ENCODE data around the gene TCF4. TPM values are rescaled to one million over a fixed set of nuclear protein-coding genes. Genes with fewer than 3 reads are reported as not detected.

Gene TCF4
- total RNA-seq, 1 experiment from 2014 or later: 2.3 TPM

DNA sequence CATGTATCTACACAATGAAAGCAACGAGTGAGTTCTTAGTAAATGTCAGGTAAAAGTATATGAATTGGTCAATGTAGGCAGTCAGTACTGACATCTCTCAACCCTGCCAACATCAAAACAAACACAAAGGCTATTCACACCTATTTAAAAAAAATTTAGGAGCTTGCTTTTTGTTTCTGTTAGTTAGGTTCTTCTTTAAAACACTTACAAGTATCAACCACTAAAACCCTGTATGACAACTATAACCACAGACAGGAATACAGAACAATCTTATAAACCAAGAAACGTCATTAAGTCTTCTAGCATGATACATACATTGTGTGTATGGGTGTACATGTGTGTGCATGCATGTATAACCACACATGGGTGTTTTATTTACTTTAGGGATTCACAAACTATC lies 131.0 kb downstream of the TCF4 start:
- ChIA-PET CTCF (no interaction called here), POLR2A (no interaction called here)
- Histone ChIP-seq H3K9me3 (ENCODE audit: control insufficient read depth, insufficient read depth, low read depth, low read length) (no peaks in the 10 kb centered on the region), H3K36me3 (ENCODE audit: control insufficient read depth, insufficient read depth, low read length) (no peaks in the 10 kb centered on the region), H3K4me1 (ENCODE audit: control insufficient read depth, insufficient read depth, low read length) (no peaks in the 10 kb centered on the region), H3K27ac (ENCODE audit: low read length) (no peak overlapping the region), H3K27me3 (ENCODE audit: control insufficient read depth, insufficient read depth, low read length) (no peaks in the 10 kb centered on the region), H3K4me3 (ENCODE audit: low read depth in 2 of 2, low read length in 2 of 2) (no peak overlapping the region)
- BruUV-seq (replicated peaks): no TSS peak
- ATAC-seq (no peak), DNase-seq (ENCODE audit: low read depth, low spot score) (no peak)
- intact Hi-C loops (cut with micrococcal nuclease; ENCODE audit: unreplicated experiment): no loop called here
- in situ Hi-C loops (cut with HindIII; ENCODE audit: low pct_unique_long_range_greater_than_20kb, low sequenced_read_pairs): no loop called here
- TF ChIP-seq POLR2AphosphoS5 (IDR thresholded peaks at IDR 0.05; ENCODE audit: low read depth, low read length) (no peak), SIN3A (IDR thresholded peaks at IDR 0.05; ENCODE audit: borderline replicate concordance, insufficient read depth, low read depth, low read length) (no peak), TCF7L2 (IDR thresholded peaks at IDR 0.05; ENCODE audit: low read depth, low read length) (no peak)
- TF ChIP-seq, protein P1, sequence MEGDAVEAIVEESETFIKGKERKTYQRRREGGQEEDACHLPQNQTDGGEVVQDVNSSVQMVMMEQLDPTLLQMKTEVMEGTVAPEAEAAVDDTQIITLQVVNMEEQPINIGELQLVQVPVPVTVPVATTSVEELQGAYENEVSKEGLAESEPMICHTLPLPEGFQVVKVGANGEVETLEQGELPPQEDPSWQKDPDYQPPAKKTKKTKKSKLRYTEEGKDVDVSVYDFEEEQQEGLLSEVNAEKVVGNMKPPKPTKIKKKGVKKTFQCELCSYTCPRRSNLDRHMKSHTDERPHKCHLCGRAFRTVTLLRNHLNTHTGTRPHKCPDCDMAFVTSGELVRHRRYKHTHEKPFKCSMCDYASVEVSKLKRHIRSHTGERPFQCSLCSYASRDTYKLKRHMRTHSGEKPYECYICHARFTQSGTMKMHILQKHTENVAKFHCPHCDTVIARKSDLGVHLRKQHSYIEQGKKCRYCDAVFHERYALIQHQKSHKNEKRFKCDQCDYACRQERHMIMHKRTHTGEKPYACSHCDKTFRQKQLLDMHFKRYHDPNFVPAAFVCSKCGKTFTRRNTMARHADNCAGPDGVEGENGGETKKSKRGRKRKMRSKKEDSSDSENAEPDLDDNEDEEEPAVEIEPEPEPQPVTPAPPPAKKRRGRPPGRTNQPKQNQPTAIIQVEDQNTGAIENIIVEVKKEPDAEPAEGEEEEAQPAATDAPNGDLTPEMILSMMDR (IDR thresholded peaks at IDR 0.05): no peak
- TF ChIP-seq, protein P2, sequence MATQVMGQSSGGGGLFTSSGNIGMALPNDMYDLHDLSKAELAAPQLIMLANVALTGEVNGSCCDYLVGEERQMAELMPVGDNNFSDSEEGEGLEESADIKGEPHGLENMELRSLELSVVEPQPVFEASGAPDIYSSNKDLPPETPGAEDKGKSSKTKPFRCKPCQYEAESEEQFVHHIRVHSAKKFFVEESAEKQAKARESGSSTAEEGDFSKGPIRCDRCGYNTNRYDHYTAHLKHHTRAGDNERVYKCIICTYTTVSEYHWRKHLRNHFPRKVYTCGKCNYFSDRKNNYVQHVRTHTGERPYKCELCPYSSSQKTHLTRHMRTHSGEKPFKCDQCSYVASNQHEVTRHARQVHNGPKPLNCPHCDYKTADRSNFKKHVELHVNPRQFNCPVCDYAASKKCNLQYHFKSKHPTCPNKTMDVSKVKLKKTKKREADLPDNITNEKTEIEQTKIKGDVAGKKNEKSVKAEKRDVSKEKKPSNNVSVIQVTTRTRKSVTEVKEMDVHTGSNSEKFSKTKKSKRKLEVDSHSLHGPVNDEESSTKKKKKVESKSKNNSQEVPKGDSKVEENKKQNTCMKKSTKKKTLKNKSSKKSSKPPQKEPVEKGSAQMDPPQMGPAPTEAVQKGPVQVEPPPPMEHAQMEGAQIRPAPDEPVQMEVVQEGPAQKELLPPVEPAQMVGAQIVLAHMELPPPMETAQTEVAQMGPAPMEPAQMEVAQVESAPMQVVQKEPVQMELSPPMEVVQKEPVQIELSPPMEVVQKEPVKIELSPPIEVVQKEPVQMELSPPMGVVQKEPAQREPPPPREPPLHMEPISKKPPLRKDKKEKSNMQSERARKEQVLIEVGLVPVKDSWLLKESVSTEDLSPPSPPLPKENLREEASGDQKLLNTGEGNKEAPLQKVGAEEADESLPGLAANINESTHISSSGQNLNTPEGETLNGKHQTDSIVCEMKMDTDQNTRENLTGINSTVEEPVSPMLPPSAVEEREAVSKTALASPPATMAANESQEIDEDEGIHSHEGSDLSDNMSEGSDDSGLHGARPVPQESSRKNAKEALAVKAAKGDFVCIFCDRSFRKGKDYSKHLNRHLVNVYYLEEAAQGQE (IDR thresholded peaks at IDR 0.05; ENCODE audit: insufficient read depth in 1 of 2, low read depth in 2 of 2, low read length in 1 of 2): no peak

DNA sequence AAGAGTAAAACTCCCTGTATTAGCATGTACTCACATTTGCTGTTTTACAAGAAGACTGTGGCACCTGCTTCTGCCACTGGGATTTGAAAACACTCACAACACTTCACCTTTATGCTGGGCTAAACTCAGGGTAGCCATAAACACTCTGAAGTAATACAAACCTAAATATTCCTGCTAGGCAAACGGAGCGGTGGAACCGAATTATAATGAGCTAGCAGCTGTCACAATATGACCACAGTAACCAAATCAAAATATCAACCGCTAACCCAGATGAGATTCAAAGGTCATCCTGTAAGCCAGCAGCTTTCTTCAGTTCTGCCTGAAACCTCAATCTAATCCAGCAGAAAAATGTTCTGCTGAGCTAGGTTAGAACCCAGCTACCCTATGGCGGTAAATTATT lies 132.1 kb downstream of the TCF4 start:
- Histone ChIP-seq H3K36me3 (ENCODE audit: control insufficient read depth, insufficient read depth, low read length) (no peaks in the 10 kb centered on the region), H3K27ac (ENCODE audit: low read length) (no peak overlapping the region), H3K4me3 (ENCODE audit: low read depth in 2 of 2, low read length in 2 of 2) (no peak overlapping the region), H3K27me3 (ENCODE audit: control insufficient read depth, insufficient read depth, low read length) (no peaks in the 10 kb centered on the region), H3K9me3 (ENCODE audit: control insufficient read depth, insufficient read depth, low read depth, low read length) (no peaks in the 10 kb centered on the region), H3K4me1 (ENCODE audit: control insufficient read depth, insufficient read depth, low read length) (no peaks in the 10 kb centered on the region)
- CTCF ChIA-PET: no interaction called here
- TF ChIP-seq, protein P2 (IDR thresholded peaks at IDR 0.05; ENCODE audit: insufficient read depth in 1 of 2, low read depth in 2 of 2, low read length in 1 of 2): no peak
- no peak for TF ChIP-seq SIN3A (IDR thresholded peaks at IDR 0.05; ENCODE audit: borderline replicate concordance, insufficient read depth, low read depth, low read length)
- TF ChIP-seq, protein P1 (IDR thresholded peaks at IDR 0.05): no peak
- TF ChIP-seq TCF7L2 (IDR thresholded peaks at IDR 0.05; ENCODE audit: low read depth, low read length): no peak
- TF ChIP-seq POLR2AphosphoS5 (IDR thresholded peaks at IDR 0.05; ENCODE audit: low read depth, low read length): no peak
- POLR2A ChIA-PET: no interaction called here
- in situ Hi-C loops (cut with HindIII; ENCODE audit: low pct_unique_long_range_greater_than_20kb, low sequenced_read_pairs) (no loop called here), intact Hi-C loops (cut with micrococcal nuclease; ENCODE audit: unreplicated experiment) (no loop called here)
- DNase-seq (ENCODE audit: low read depth, low spot score): no peak
- no peak for ATAC-seq
- no TSS peak for BruUV-seq (replicated peaks)

Measured in Panc1 (cell line).